Left ventricle myocardium inferior (tissue), 1 donor: ENCODE measurements around the gene LGALS3BP. TPM values are rescaled to one million over a fixed set of nuclear protein-coding genes. Genes with fewer than 3 reads are reported as not detected.

Experiments used
- DNase-seq: peaks from one replicate; pipeline ENCODE4 v3.0.0-alpha.2; 2020
- H3K27ac ChIP-seq: fragments of 200-600 bp; replicated peaks from 2 replicates; pipeline ENCODE4 v1.8.0; 2021
- H3K27me3 ChIP-seq: fragments of 200-600 bp; 2 replicates; pipeline ENCODE4 v1.8.0; 2021; ENCODE audit warnings: low read depth
- H3K36me3 ChIP-seq: fragments of 200-600 bp; 2 replicates; pipeline ENCODE4 v1.8.0; 2021
- H3K4me1 ChIP-seq: fragments of 200-600 bp; 2 replicates; pipeline ENCODE4 v1.8.0; 2021
- H3K4me3 ChIP-seq: fragments of 200-600 bp; 2 replicates; pipeline ENCODE4 v1.8.0; 2021; ENCODE audit warnings: mild to moderate bottlenecking, moderate library complexity
- H3K9me3 ChIP-seq: fragments of 200-600 bp; replicated peaks from 2 replicates; pipeline ENCODE4 v1.8.0; 2021
- intact Hi-C: fragments of 100-400 bp; cut with micrococcal nuclease; formaldehyde crosslinking; loops from one replicate; pipeline ENCODE4 v1.11.0; 2022
- total RNA-seq: library from RNA; stranded (reverse); fragmentation: NEBNext Ultra II Directional; extraction: Animal tissue kit (Norgen Biotek cat#: 25700); gene quantifications from one replicate; pipeline ENCODE4 v1.2.1, GENCODE V29; 2021
- TF ChIP-seq, protein P1 (sequence below): fragments of 200-600 bp; IDR thresholded peaks from 2 replicates; pipeline ENCODE4 v1.8.0; 2021; ENCODE audit warnings: antibody characterized with exemption, mild to moderate bottlenecking, borderline replicate concordance
- donor health status: DM: no; HTN: yes; CAD: no; lungs with severe emphysema.

LGALS3BP gene
- total RNA-seq, 1 donor from 2014 or later, result 585 TPM

GRCh38 chr17:78998311-78999055 lies 18.8 kb upstream of the LGALS3BP start:
- DNase-seq, result peak; percentile 67

GRCh38 chr17:78997881-78998280 lies 18.2 kb upstream of the LGALS3BP start:
- intact Hi-C loops, result no loop called here
- Histone ChIP-seq H3K4me3 (no peak overlapping the region), H3K9me3 (no peaks in the 10 kb centered on the region), H3K36me3 (peaks cover 54% of the 10 kb centered on the region), H3K27ac (peak overlapping the region; percentile 74), H3K27me3 (no peaks in the 10 kb centered on the region), H3K4me1 (peaks cover 53% of the 10 kb centered on the region)
- TF ChIP-seq, protein P1, sequence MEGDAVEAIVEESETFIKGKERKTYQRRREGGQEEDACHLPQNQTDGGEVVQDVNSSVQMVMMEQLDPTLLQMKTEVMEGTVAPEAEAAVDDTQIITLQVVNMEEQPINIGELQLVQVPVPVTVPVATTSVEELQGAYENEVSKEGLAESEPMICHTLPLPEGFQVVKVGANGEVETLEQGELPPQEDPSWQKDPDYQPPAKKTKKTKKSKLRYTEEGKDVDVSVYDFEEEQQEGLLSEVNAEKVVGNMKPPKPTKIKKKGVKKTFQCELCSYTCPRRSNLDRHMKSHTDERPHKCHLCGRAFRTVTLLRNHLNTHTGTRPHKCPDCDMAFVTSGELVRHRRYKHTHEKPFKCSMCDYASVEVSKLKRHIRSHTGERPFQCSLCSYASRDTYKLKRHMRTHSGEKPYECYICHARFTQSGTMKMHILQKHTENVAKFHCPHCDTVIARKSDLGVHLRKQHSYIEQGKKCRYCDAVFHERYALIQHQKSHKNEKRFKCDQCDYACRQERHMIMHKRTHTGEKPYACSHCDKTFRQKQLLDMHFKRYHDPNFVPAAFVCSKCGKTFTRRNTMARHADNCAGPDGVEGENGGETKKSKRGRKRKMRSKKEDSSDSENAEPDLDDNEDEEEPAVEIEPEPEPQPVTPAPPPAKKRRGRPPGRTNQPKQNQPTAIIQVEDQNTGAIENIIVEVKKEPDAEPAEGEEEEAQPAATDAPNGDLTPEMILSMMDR, result no peak
- DNase-seq, result no peak

More at GRCh38 chr17:78998311-78999055, 18.8 kb upstream of the LGALS3BP start:
- no peak overlapping the region for H3K4me3 ChIP-seq
- H3K4me1 ChIP-seq, result peaks cover 53% of the 10 kb centered on the region
- intact Hi-C loops, result no loop called here
- no peaks in the 10 kb centered on the region for H3K9me3 ChIP-seq
- H3K27ac ChIP-seq, result peak overlapping the region; percentile 74
- TF ChIP-seq, protein P1, result peak; percentile 38
- H3K27me3 ChIP-seq, result no peaks in the 10 kb centered on the region
- H3K36me3 ChIP-seq, result peaks cover 52% of the 10 kb centered on the region

- TF ChIP-seq, protein P1, result no peak
- peak overlapping the region; percentile 74 for H3K27ac ChIP-seq
- no peaks in the 10 kb centered on the region for H3K9me3 ChIP-seq
- H3K4me1 ChIP-seq, result peaks cover 52% of the 10 kb centered on the region
- peaks cover 60% of the 10 kb centered on the region for H3K36me3 ChIP-seq
- H3K27me3 ChIP-seq, result no peaks in the 10 kb centered on the region
- intact Hi-C loops, result no loop called here
- no peak for DNase-seq
- H3K4me3 ChIP-seq, result no peak overlapping the region
Measured at GRCh38 chr17:78997231-78997741, 17.6 kb upstream of the LGALS3BP start.

- Histone ChIP-seq H3K4me1 (peaks cover 52% of the 10 kb centered on the region), H3K4me3 (no peak overlapping the region), H3K27me3 (no peaks in the 10 kb centered on the region), H3K36me3 (peaks cover 65% of the 10 kb centered on the region), H3K9me3 (no peaks in the 10 kb centered on the region), H3K27ac (no peak overlapping the region)
- intact Hi-C loops, result no loop called here
- TF ChIP-seq, protein P1, result no peak
- no peak for DNase-seq
Measured at GRCh38 chr17:78996781-78997201, 17.1 kb upstream of the LGALS3BP start.

GRCh38 chr17:78995761-78996451 lies 16.2 kb upstream of the LGALS3BP start:
- H3K27me3 ChIP-seq, result no peaks in the 10 kb centered on the region
- H3K36me3 ChIP-seq, result peaks cover 74% of the 10 kb centered on the region
- peaks cover 49% of the 10 kb centered on the region for H3K4me1 ChIP-seq
- H3K9me3 ChIP-seq, result no peaks in the 10 kb centered on the region
- no peak for DNase-seq
- TF ChIP-seq, protein P1, result no peak
- intact Hi-C loops, result no loop called here
- no peak overlapping the region for H3K4me3 ChIP-seq
- no peak overlapping the region for H3K27ac ChIP-seq
